SHP77 treated with DMSO at 0.1 percent for 48 hours (cell line): ENCODE results near the gene MLLT10.
A peak's percentile ranks its signal among the peaks of the same experiment; 100 is the strongest.

Experiments
- DNase-seq: peaks from one replicate; lab custom pipeline; 2025; lab: John Stamatoyannopoulos, UW

The MLLT10 gene

GRCh38 chr10:21517134-21518031 is 16.6 kb upstream of the MLLT10 start:
- DNase-seq = peak; percentile 39

- DNase-seq = peak; percentile 83
Measured at GRCh38 chr10:21518149-21518640, 15.8 kb upstream of the MLLT10 start.

DNA sequence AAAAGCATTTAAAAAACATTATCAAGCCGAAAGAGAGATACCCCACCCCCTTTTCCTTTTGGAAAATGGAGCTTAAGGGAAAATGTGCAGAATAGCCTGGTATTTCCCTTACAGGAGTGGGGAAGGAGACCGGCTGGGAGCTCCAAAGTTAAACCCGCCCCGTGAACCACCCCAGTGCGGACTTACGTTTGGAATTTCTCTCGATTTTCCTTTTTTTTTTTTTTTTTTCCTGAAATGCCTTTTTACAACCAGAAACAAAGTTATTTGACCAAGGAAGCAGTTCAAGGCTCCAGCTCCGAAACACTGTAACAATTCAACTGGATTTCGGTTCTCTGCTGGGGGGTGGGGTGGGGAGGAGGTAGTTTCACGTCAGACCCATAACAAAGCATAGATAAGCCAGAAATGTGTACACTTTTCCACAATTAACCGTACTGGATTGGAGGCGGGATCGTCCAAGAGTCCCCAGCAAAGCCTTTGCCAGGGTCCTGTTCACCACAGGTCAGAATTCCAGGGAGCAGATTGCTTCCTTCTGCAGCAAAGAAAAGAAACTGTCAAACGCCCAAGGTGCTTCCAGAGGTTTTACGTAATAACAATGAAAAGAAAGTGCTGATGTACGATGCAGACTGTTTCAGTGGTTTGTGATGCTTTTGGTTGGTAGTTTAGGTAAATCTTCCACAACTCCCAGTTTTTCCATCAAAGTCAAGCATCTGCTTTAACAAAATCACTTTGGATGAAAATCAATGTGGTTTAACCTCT is 15.2 kb upstream of the MLLT10 start:
- DNase-seq = peak; percentile 25

DNA sequence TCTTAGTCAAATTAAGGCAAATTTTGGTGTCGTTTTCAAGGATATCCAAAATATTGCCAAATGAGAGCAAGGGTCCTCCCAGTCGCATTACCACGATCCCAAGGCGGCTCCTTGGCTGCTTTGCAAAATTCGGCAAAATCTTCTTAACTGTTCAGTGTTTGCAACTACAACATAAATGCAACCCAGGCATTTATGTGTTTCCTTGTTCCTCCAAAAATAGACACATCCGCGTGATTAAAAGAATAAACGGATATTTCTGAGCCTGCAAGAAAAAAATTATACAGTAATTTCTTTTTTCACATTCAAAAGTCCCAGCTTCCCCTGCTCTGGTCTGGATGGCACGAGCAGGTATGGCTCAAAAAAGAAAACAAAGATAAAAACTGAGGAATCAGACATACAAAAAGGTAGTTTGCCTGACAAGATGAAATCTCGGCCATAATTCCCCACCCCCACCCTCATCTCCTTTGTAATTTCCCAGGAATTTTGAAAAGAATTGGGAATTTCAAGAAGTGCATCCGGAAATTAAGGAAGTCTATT is 14.6 kb upstream of the MLLT10 start:
- no peak for DNase-seq

- DNase-seq = peak; percentile 42
Measured at GRCh38 chr10:21519941-21520436, 14.0 kb upstream of the MLLT10 start.

DNA sequence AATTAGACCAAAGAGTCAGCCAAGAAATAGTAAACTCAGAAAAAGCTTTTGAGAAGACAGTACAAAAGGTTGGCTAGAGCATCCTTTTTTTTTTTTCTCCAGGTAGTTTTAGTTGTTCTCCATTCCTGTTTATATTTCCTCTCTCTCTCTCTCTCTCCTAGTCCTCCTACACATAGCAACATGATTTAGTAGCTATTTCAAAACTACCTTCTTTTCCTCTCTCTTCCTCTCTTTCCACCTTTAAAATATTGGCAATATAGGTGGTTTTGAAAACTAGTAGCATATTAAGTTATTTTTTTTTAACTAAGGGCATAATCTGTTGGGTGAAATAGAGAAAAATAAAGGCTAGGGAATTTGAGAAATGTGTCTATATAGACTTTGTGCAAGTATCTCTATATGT is 13.5 kb upstream of the MLLT10 start:
- no peak for DNase-seq

DNA sequence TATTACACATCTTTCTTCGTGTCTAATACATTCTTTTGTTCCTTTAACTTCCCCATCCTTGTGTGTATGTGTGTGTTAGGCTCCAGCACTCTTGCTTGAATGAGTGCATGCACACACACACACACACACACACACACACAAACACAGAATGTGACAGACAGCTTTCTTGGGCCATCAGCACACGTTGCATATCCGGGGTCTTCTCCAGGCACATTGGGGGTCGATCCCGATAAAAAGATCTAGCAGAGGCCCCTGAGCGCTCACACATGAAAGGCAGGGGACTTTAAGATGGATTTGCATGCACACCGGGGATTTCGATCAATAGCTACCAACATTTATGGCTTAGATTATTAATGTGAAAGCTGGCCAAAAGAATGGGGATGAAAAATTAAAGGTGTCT is 13.1 kb upstream of the MLLT10 start:
- no peak for DNase-seq

- no peak for DNase-seq
Measured at GRCh38 chr10:21521751-21522533, 12.1 kb upstream of the MLLT10 start.

- no peak for DNase-seq
Measured at GRCh38 chr10:21522631-21523406, 11.2 kb upstream of the MLLT10 start.

GRCh38 chr10:21523557-21524008 is 10.4 kb upstream of the MLLT10 start:
- DNase-seq = peak; percentile 53

GRCh38 chr10:21524131-21524525 is 9.9 kb upstream of the MLLT10 start:
- DNase-seq = no peak

DNA sequence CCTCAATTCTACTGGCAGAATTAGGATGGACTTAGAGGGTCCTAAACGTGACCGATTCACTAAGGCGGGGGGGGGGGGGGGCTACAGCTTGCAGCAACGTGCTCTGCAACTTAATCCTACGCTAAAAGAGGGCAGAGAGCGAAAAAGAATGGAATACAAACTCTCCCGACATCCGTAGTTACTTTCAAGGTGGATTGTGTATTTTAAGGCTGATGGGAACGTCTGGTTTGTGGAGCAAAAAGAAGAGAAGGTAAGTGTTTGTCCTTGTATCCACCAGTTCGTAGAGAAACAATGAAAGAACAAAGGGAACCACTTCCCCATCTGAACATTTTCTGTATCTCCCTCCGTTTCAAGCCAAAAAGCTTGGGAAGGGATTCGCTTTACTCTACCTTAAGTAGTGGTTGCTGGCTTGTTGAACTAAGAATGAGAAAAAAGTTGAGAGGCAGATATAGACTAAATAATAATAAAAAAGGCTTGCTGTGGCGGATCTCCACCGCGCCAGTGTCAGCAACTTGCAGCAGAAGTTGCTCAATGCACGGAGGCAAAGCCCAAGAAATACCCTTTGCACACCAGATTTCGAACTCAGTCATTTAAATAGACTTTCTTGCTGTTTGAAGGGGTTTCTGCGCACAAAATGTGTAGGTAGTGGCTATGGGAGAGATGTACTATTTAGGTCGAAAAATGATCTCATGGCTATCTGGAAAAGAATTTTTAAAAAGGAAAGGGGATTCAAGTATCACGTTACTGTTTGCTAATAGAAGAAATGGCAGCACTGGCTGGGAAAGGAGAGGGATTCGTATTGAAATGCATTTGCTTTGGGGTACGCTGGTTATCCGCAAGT is 9.3 kb upstream of the MLLT10 start:
- DNase-seq = peak; percentile 41

GRCh38 chr10:21525367-21526187 is 8.5 kb upstream of the MLLT10 start, which contains the start of gene SKIDA1:
SKIDA1 (minus strand) TSS chr10:21525682; CDS start chr10:21517822, 7,860 bp downstream.
- peak; percentile 88 for DNase-seq

DNA sequence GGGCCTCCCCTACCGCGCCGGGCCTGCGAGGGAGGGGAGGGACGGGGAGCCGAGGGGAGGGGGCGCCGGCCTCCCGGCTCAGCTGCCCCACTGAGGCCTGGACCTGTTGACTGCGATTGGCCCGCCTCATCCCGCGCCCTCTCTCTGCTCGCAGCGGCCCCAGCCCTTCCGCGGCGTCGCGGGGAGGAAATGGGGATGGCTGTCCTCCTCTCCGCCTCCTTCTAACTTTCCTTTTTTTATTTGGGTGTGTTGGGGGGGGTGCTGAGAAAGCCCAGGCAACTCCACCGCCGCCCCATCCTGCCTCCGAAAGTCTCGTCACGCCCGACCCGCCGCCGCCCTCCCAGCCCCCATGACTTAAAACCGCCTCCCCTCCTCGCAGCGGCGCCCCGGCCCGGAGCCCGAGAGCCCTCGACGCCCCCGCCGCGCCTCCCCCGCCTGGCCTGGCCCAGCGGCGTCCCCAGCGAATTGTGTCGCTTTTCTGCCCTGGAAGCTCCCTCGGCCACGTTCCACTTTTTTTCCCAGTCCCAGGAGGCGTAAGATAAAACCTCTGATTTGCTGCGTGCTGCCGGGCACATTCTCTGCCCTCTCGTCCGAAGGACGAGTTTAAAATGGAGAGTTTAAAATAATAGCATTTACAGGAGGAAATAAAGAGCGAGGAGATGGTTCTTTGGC is 7.7 kb upstream of the MLLT10 start:
- no peak for DNase-seq

GRCh38 chr10:21526860-21527597 is 7.0 kb upstream of the MLLT10 start:
- DNase-seq = no peak

DNA sequence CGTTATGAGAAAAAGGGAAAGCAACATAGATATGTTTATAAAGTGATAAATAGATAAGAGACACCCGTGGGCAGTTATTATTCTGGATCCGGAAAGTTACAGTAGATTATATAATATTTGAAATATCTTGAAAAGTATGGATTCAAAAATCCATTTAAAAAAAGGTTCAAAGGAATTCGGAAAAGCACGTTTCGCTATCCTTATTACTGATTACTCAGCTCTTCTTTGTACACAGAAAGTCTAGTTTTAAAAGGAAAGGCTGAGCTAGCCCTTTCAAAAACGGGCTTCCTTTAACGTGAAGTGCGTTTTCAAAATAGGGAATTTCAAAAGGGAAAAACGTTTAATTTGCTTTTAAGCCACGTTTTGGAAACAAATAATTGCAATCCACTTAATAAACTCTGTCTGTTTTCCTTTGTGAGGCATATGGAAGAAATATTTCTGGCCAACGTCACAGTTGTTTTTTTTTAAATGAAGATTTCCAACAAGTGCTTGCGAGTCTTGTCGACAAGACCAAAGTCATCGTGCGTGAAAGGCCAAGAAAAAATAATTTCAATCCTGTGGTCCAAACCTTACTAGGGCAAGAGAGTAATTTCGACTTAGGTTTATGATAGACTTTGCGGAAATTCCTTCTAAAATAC is 6.3 kb upstream of the MLLT10 start:
- DNase-seq = peak; percentile 47
